Erythroblast (primary cell): ENCODE measurements around the gene FAM13C.

ENCODE experiments used
- GATA1 ChIP-seq: IDR thresholded peaks from 2 replicates; pipeline ENCODE4 v1.6.1; 2011; ENCODE audit warnings: low read depth, mild to moderate bottlenecking, control low read depth, low read length, moderate library complexity
- POLR2A ChIP-seq: IDR thresholded peaks from 2 replicates; pipeline ENCODE4 v1.6.1; 2011; ENCODE audit warnings: mild to moderate bottlenecking, low read length

GRCh38 chr10:59273445-59273844 lies 88.9 kb downstream of the FAM13C start:
- TF ChIP-seq POLR2A (no peak), GATA1 (no peak)
